Measurements from ENCODE around the gene SPTLC3. TPM values are rescaled to one million over a fixed set of nuclear protein-coding genes. Genes with fewer than 3 reads are reported as not detected.
A peak's percentile ranks its signal among the peaks of the same experiment; 100 is the strongest.

Gene SPTLC3
- total and polyA plus RNA-seq, 2 of the 13 experiments (the other 11 are each of a cell fraction or from before 2014, with no cell fraction given): 20.5 to 95.6 TPM

DNA sequence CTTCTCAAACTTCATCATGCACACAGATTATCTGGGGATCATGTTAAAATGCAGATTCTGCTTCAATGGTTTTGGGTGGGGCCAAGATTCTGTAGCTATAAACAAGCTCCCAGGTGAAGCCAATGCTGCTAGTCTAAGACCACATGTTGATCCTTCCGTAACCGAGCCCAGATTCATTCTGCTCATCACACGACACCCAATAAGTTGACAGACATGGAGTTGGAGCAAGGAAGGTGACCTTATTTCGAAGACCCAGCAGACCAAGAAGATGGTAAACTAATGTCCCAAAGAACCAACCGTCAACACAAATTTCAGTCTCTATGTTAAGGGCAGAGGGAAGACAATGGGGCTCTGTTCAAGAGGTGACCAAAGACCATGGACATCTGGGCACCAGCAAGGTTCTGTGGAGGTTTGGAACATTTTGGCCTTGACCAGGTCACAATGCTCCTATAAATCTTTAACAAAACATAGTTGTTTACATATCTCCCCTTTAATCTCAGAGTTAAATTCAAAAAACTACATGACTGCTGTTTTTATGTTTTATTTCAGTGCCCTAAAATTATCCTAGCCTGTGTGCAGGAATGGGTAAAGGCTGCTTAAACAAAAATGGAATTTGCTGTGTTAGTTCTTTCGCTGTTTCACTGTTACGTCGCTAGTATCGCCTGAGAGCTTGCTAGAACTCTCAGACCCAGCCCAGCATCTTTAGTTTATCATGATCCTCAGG lies 50.1 kb downstream of the SPTLC3 start (continued):
- TF ChIP-seq, protein P1, sequence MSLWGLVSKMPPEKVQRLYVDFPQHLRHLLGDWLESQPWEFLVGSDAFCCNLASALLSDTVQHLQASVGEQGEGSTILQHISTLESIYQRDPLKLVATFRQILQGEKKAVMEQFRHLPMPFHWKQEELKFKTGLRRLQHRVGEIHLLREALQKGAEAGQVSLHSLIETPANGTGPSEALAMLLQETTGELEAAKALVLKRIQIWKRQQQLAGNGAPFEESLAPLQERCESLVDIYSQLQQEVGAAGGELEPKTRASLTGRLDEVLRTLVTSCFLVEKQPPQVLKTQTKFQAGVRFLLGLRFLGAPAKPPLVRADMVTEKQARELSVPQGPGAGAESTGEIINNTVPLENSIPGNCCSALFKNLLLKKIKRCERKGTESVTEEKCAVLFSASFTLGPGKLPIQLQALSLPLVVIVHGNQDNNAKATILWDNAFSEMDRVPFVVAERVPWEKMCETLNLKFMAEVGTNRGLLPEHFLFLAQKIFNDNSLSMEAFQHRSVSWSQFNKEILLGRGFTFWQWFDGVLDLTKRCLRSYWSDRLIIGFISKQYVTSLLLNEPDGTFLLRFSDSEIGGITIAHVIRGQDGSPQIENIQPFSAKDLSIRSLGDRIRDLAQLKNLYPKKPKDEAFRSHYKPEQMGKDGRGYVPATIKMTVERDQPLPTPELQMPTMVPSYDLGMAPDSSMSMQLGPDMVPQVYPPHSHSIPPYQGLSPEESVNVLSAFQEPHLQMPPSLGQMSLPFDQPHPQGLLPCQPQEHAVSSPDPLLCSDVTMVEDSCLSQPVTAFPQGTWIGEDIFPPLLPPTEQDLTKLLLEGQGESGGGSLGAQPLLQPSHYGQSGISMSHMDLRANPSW (CRISPR knock-in tag; IDR thresholded peaks at IDR 0.05; ENCODE audit: borderline replicate concordance): 0 out of 2 replicates have a peak, but pooled peaks have one; percentile 18
- TF ChIP-seq, protein P2, sequence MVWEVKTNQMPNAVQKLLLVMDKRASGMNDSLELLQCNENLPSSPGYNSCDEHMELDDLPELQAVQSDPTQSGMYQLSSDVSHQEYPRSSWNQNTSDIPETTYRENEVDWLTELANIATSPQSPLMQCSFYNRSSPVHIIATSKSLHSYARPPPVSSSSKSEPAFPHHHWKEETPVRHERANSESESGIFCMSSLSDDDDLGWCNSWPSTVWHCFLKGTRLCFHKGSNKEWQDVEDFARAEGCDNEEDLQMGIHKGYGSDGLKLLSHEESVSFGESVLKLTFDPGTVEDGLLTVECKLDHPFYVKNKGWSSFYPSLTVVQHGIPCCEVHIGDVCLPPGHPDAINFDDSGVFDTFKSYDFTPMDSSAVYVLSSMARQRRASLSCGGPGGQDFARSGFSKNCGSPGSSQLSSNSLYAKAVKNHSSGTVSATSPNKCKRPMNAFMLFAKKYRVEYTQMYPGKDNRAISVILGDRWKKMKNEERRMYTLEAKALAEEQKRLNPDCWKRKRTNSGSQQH (CRISPR knock-in tag; IDR thresholded peaks at IDR 0.05; ENCODE audit: low read depth): peak; percentile 64; the same call in 1 of the 2 replicates
- TF ChIP-seq, protein P3, sequence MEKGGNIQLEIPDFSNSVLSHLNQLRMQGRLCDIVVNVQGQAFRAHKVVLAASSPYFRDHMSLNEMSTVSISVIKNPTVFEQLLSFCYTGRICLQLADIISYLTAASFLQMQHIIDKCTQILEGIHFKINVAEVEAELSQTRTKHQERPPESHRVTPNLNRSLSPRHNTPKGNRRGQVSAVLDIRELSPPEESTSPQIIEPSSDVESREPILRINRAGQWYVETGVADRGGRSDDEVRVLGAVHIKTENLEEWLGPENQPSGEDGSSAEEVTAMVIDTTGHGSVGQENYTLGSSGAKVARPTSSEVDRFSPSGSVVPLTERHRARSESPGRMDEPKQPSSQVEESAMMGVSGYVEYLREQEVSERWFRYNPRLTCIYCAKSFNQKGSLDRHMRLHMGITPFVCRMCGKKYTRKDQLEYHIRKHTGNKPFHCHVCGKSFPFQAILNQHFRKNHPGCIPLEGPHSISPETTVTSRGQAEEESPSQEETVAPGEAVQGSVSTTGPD (CRISPR knock-in tag; IDR thresholded peaks at IDR 0.05): 0 out of 2 replicates have a peak, but pooled peaks have one; percentile 41
- TF ChIP-seq BORCS8-MEF2B (CRISPR knock-in tag; IDR thresholded peaks at IDR 0.05) (peak; percentile 80), STAT5B (CRISPR knock-in tag; IDR thresholded peaks at IDR 0.05) (peak; percentile 15; the same call in 1 of the 2 replicates), ZNF615 (CRISPR knock-in tag; IDR thresholded peaks at IDR 0.05; ENCODE audit: borderline replicate concordance) (no peak), ZBTB7B (CRISPR knock-in tag; IDR thresholded peaks at IDR 0.05) (peak; percentile 66), RNF2 (conservative IDR thresholded peaks at IDR 0.05; ENCODE audit: low read depth) (no peak), RBM22 (optimal IDR thresholded peaks at IDR 0.05; ENCODE audit: low read length) (no peak), HNRNPL (IDR thresholded peaks at IDR 0.05; ENCODE audit: low read depth, low read length) (0 out of 2 replicates have a peak, but pooled peaks have one; percentile 51), NKX3-1 (CRISPR knock-in tag; IDR thresholded peaks at IDR 0.05) (no peak), CBX2 (IDR thresholded peaks at IDR 0.05; ENCODE audit: low read depth, low read length) (no peak), CBX2 (CRISPR knock-in tag; IDR thresholded peaks at IDR 0.05; ENCODE audit: low read depth) (no peak)
- TF ChIP-seq, protein P4, sequence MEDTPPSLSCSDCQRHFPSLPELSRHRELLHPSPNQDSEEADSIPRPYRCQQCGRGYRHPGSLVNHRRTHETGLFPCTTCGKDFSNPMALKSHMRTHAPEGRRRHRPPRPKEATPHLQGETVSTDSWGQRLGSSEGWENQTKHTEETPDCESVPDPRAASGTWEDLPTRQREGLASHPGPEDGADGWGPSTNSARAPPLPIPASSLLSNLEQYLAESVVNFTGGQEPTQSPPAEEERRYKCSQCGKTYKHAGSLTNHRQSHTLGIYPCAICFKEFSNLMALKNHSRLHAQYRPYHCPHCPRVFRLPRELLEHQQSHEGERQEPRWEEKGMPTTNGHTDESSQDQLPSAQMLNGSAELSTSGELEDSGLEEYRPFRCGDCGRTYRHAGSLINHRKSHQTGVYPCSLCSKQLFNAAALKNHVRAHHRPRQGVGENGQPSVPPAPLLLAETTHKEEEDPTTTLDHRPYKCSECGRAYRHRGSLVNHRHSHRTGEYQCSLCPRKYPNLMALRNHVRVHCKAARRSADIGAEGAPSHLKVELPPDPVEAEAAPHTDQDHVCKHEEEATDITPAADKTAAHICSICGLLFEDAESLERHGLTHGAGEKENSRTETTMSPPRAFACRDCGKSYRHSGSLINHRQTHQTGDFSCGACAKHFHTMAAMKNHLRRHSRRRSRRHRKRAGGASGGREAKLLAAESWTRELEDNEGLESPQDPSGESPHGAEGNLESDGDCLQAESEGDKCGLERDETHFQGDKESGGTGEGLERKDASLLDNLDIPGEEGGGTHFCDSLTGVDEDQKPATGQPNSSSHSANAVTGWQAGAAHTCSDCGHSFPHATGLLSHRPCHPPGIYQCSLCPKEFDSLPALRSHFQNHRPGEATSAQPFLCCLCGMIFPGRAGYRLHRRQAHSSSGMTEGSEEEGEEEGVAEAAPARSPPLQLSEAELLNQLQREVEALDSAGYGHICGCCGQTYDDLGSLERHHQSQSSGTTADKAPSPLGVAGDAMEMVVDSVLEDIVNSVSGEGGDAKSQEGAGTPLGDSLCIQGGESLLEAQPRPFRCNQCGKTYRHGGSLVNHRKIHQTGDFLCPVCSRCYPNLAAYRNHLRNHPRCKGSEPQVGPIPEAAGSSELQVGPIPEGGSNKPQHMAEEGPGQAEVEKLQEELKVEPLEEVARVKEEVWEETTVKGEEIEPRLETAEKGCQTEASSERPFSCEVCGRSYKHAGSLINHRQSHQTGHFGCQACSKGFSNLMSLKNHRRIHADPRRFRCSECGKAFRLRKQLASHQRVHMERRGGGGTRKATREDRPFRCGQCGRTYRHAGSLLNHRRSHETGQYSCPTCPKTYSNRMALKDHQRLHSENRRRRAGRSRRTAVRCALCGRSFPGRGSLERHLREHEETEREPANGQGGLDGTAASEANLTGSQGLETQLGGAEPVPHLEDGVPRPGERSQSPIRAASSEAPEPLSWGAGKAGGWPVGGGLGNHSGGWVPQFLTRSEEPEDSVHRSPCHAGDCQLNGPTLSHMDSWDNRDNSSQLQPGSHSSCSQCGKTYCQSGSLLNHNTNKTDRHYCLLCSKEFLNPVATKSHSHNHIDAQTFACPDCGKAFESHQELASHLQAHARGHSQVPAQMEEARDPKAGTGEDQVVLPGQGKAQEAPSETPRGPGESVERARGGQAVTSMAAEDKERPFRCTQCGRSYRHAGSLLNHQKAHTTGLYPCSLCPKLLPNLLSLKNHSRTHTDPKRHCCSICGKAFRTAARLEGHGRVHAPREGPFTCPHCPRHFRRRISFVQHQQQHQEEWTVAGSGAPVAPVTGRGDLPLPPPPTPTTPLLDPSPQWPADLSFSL (CRISPR knock-in tag; IDR thresholded peaks at IDR 0.05): no peak
- TF ChIP-seq, protein P5, sequence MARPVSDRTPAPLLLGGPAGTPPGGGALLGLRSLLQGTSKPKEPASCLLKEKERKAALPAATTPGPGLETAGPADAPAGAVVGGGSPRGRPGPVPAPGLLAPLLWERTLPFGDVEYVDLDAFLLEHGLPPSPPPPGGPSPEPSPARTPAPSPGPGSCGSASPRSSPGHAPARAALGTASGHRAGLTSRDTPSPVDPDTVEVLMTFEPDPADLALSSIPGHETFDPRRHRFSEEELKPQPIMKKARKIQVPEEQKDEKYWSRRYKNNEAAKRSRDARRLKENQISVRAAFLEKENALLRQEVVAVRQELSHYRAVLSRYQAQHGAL (CRISPR knock-in tag; IDR thresholded peaks at IDR 0.05; ENCODE audit: not compliant biosample characterization): no peak
